Natural killer cell (primary cell): ENCODE measurements around the gene MYOM1. TPM values are rescaled to one million over a fixed set of nuclear protein-coding genes. Genes with fewer than 3 reads are reported as not detected.

ENCODE experiments used
- ATAC-seq, 3 donors: fragments of 150-1000 bp in 2 of 3; fragments of 200-7000 bp in 1 of 3; cut with Tn5 transposase; 1 replicate in 1 of 3; 2 replicates in 2 of 3; pipeline ENCODE4 v1.10.0; 2021; ENCODE audit warnings: mild to moderate bottlenecking in 2 of 3, moderate library complexity in 2 of 3
- DNase-seq, 2 donors: peaks; one replicate each; pipeline versions ENCODE4 v3.0.0 to v3.0.0-alpha.2; 2013 to 2021; ENCODE audit warnings: mixed read lengths in 1 of 2
- H3K27ac ChIP-seq: one replicate; pipeline ENCODE4 v1.5.1; 2013; ENCODE audit warnings: mild to moderate bottlenecking, low read length
- H3K27me3 ChIP-seq: one replicate; pipeline ENCODE4 v1.6.1; 2013; ENCODE audit warnings: low read length; ENCODE audit not compliant: control insufficient read depth, insufficient read depth
- H3K36me3 ChIP-seq: one replicate; pipeline ENCODE4 v1.6.1; 2013; ENCODE audit warnings: low read length; ENCODE audit not compliant: control insufficient read depth, insufficient read depth
- H3K4me1 ChIP-seq: one replicate; pipeline ENCODE4 v1.6.1; 2013; ENCODE audit warnings: low read length; ENCODE audit not compliant: control insufficient read depth, insufficient read depth
- H3K4me3 ChIP-seq: one replicate; pipeline ENCODE4 v1.5.1; 2013; ENCODE audit warnings: low read length
- H3K9me3 ChIP-seq: one replicate; pipeline ENCODE4 v1.6.1; 2013; ENCODE audit warnings: low read length; ENCODE audit not compliant: control insufficient read depth, insufficient read depth
- H3K27ac Mint-ChIP-seq, 2 donors: one replicate each; pipeline ENCODE4 v1.8.0; 2022; ENCODE audit warnings: mild to moderate bottlenecking in 2 of 2, mixed read lengths in 2 of 2, moderate library complexity in 1 of 2
- H3K27me3 Mint-ChIP-seq, 2 donors: one replicate each; pipeline ENCODE4 v1.8.0; 2022; ENCODE audit warnings: low read depth in 2 of 2, mixed read lengths in 2 of 2
- H3K36me3 Mint-ChIP-seq: one replicate; pipeline ENCODE4 v1.8.0; 2022; ENCODE audit warnings: mixed read lengths
- H3K4me1 Mint-ChIP-seq, 2 donors: one replicate each; pipeline ENCODE4 v1.8.0; 2022; ENCODE audit warnings: mixed read lengths in 2 of 2
- H3K4me3 Mint-ChIP-seq: one replicate; pipeline ENCODE4 v1.8.0; 2022; ENCODE audit warnings: mild to moderate bottlenecking, moderate library complexity, mixed read lengths
- H3K9me3 Mint-ChIP-seq, 2 donors: one replicate each; pipeline ENCODE4 v1.8.0; 2022; ENCODE audit warnings: mixed read lengths in 2 of 2
- CTCF ChIP-seq: fragments of 200-600 bp; IDR thresholded peaks from one replicate; pipeline ENCODE4 v1.8.0; 2022; ENCODE audit warnings: antibody characterized with exemption
- WGBS: methylation state at CpG from one replicate; pipeline ENCODE4 v1.1.7; 2013; ENCODE audit warnings: missing lambda C conversion rate; ENCODE audit not compliant: insufficient coverage; 5-methylcytosine and 5-hydroxymethylcytosine counted together
- intact Hi-C: fragments of 100-400 bp; cut with micrococcal nuclease; formaldehyde crosslinking; loops from one replicate; pipeline ENCODE4 v1.14.2; 2022
- total RNA-seq, 4 donors: library from RNA; stranded (reverse); fragments of 120-200 nt in 1 of 4; gene quantifications; one replicate each; pipeline versions ENCODE4 v1.2.3 to v1.2.4, GENCODE V29; 2013 to 2022

MYOM1 gene
- total RNA-seq, 3 donors from 2014 or later (not counting 1 experiment from before 2014, with no cell fraction given): 1.7 to 5.8 (median 3.0) TPM

- no peaks in the 10 kb centered on the region for H3K4me1 Mint-ChIP-seq
- DNase-seq: no peak
- H3K36me3 ChIP-seq: no peaks in the 10 kb centered on the region
- intact Hi-C loops: no loop called here
- H3K4me3 Mint-ChIP-seq: no peak overlapping the region
- H3K27me3 Mint-ChIP-seq: peaks cover 0 to 6% of the 10 kb centered on the region in 2 donors
- peaks cover 4% of the 10 kb centered on the region for H3K9me3 ChIP-seq
- H3K4me1 ChIP-seq: no peaks in the 10 kb centered on the region
- H3K9me3 Mint-ChIP-seq: peaks cover 4 to 6% of the 10 kb centered on the region in 2 donors
- H3K27me3 ChIP-seq: no peaks in the 10 kb centered on the region
- H3K27ac Mint-ChIP-seq: no peak overlapping the region
- no peak overlapping the region for H3K4me3 ChIP-seq
- no peak for ATAC-seq
- H3K36me3 Mint-ChIP-seq: peaks cover 10% of the 10 kb centered on the region
- H3K27ac ChIP-seq: no peak overlapping the region
- no peak for TF ChIP-seq CTCF
These were observed 79.4 kb downstream of the MYOM1 start for GRCh38 chr18:3140342-3140741.

- H3K27me3 Mint-ChIP-seq: peaks cover 0 to 6% of the 10 kb centered on the region in 2 donors
- H3K9me3 ChIP-seq: peaks cover 4% of the 10 kb centered on the region
- ATAC-seq: no peak
- H3K36me3 Mint-ChIP-seq: peaks cover 10% of the 10 kb centered on the region
- no peak overlapping the region for H3K4me3 ChIP-seq
- H3K9me3 Mint-ChIP-seq: peaks cover 4 to 6% of the 10 kb centered on the region in 2 donors
- DNase-seq: no peak
- WGBS: 88% methylated on average over 4 of the region's 5 CpGs
- H3K27ac ChIP-seq: no peak overlapping the region
- no peaks in the 10 kb centered on the region for H3K4me1 ChIP-seq
- no peaks in the 10 kb centered on the region for H3K36me3 ChIP-seq
- no peak overlapping the region for H3K4me3 Mint-ChIP-seq
- intact Hi-C loops: no loop called here
- no peak for TF ChIP-seq CTCF
- no peak overlapping the region for H3K27ac Mint-ChIP-seq
- no peaks in the 10 kb centered on the region for H3K27me3 ChIP-seq
- no peaks in the 10 kb centered on the region for H3K4me1 Mint-ChIP-seq
These were observed 80.4 kb downstream of the MYOM1 start for GRCh38 chr18:3139406-3139805.

GRCh38 chr18:3138274-3138975 is 81.3 kb downstream of the MYOM1 start:
- Mint-ChIP-seq H3K4me1 (no peaks in the 10 kb centered on the region), H3K36me3 (peaks cover 10% of the 10 kb centered on the region), H3K9me3 (peaks cover 4 to 6% of the 10 kb centered on the region in 2 donors), H3K27ac (no peak overlapping the region), H3K27me3 (peaks cover 0 to 6% of the 10 kb centered on the region in 2 donors), H3K4me3 (no peak overlapping the region)
- intact Hi-C loops: no loop called here
- WGBS: 88% methylated on average over 10 of the region's 11 CpGs
- Histone ChIP-seq H3K4me1 (no peaks in the 10 kb centered on the region), H3K4me3 (no peak overlapping the region), H3K36me3 (no peaks in the 10 kb centered on the region), H3K27ac (no peak overlapping the region), H3K9me3 (peaks cover 4% of the 10 kb centered on the region), H3K27me3 (no peaks in the 10 kb centered on the region)
- ATAC-seq (no peak), DNase-seq (no peak)
- no peak for TF ChIP-seq CTCF

- WGBS: 93% methylated on average over 10 of the region's 10 CpGs
- Histone ChIP-seq H3K36me3 (no peaks in the 10 kb centered on the region), H3K27me3 (no peaks in the 10 kb centered on the region), H3K9me3 (no peaks in the 10 kb centered on the region), H3K4me1 (no peaks in the 10 kb centered on the region), H3K27ac (no peak overlapping the region), H3K4me3 (no peak overlapping the region)
- Mint-ChIP-seq H3K4me1 (no peaks in the 10 kb centered on the region), H3K9me3 (no peaks in the 10 kb centered on the region), H3K4me3 (no peak overlapping the region), H3K36me3 (no peaks in the 10 kb centered on the region), H3K27me3 (no peaks in the 10 kb centered on the region), H3K27ac (no peak overlapping the region)
- no peak for ATAC-seq
- TF ChIP-seq CTCF: no peak
- intact Hi-C loops: no loop called here
- DNase-seq: no peak
These were observed 84.2 kb downstream of the MYOM1 start for GRCh38 chr18:3135536-3135935.
